ENCODE data around the gene HDAC8.

HDAC8 gene

GRCh38 chrX:72295745-72296144 lies 276.9 kb downstream of the HDAC8 start:
- no peak for DNase-seq (ENCODE audit: low read depth in 2 of 2)

- DNase-seq (ENCODE audit: low read depth in 2 of 2) = no peak
Measured at GRCh38 chrX:72294497-72294896, 278.1 kb downstream of the HDAC8 start.

- DNase-seq (ENCODE audit: low read depth in 2 of 2) = no peak
Measured at GRCh38 chrX:72282302-72282701, 290.3 kb downstream of the HDAC8 start.

GRCh38 chrX:72280321-72280845 lies 292.3 kb downstream of the HDAC8 start:
- DNase-seq (ENCODE audit: low read depth in 2 of 2) = no peak

Data from stimulated activated CD8-positive, alpha-beta memory T cell treated with anti-CD3 and anti-CD28 coated beads, Interleukin-2, amount 100 ng/mL, for 48 hours (primary cell).